ENCODE data around the gene TMEM11.

TMEM11 gene

DNA sequence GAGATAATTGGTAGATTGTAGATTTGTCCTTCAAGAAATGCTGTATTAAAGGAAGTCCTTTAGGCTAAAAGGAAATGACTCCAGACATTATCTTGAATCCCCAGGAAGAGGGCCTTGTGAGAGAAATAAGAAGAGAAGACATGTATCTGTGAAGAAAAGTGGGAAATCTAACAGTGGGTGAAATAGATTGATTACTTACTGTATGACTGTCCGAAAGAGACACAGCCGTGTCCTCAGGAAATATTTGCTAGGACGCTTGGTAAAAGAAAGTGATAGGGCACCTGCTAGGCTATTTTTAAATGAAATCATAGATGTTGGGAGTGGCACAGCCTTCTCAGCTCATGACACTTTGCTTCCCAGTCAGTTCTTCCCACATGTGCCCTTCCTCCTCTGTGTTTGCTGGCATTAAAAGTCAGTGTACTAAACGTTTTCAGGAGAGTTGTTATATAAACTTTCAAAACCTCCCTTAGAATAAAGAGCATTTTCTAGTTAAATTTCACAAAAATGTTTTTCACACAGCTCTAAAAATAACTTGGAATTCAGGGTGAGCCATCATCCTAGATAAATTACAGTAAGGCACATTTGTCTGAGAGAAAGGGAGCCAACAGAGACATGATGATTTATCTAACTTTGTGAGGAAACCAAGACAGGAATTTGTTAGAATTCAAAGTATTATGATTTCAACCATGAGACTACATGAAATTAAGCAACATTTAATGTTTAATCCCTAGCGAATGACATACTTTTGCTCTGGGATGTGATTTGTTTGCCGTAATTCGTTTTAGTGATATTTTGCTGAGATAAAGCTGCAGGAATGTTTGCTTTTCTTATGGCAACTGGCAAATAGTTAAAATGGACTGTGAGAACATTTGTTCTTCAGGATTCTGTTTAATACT, 52.2 kb downstream of the TMEM11 start:
- no peak for DNase-seq (ENCODE audit: low read depth)

DNA sequence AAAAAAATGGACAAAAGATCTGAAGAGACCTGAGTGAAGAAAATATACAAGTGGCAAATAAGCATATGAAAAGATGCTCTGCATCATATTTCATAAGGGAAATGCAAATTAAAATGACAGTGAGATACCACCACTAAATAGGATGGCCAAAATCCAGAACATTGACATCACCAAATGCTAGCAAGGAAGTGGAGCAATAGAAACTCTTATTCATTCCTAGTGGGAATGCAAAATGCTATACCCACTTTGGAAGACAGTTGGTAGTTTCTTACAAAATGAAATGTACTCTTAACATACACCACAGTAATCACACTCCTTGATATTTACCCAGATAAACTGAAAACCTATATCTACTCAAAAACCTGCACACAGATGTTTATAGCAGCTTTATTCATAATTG, 53.6 kb downstream of the TMEM11 start:
- DNase-seq (ENCODE audit: low read depth): no peak

DNA sequence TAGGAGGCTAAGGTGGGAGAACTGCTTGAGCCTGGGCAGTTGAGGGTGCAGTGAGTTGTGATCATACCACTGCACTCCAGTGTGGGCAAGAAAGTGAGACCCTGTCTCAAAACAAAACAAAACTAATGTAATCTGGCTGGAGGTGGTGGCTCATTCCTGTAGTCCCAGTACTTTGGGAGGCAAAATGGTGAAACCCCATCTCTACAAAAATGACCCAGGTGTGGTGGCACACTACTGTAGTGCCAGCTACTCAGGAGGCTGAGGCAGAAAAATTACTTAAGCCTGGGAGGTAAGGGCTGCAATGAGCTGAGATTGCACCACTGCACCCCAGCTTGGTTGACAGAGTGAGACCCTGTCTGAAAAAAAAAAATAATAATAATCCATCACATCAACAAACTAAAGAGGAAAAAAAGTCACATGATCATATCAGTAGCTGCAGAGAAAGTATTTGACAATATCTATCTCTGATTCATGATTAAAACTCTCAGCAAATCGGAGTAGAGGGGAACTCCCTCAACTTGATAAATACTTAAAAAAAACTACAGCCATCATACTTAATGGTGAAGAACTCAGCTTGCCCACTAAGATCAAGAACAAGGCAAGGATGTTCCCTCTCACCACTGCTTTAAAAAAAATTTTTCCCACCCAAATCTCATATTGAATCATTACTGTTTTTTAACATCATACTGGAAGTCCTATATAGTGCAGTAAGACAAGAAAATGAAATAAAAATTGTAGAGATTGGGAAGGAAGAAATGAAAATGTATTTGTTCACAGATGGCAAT, 56.2 kb downstream of the TMEM11 start:
- DNase-seq (ENCODE audit: low read depth): no peak

DNA sequence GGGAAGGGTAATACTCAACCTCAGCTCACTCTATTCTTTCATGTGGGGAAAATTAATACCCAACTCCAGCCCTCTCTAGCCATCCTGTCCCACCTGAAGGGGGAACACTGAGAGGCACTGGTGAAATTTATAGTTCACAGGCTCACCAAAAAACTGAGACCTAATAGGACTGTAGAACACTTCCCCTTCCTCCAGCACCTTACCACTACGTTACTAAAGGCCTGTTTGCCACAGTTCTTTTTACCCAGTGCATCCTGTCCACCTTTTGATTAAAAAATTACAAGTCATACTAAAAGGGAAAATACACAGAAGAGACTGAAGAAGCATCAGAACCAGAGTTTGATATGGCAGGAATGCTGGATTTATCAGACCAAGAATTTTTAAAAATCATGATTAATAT, 61.2 kb downstream of the TMEM11 start:
- no peak for DNase-seq (ENCODE audit: low read depth)

DNA sequence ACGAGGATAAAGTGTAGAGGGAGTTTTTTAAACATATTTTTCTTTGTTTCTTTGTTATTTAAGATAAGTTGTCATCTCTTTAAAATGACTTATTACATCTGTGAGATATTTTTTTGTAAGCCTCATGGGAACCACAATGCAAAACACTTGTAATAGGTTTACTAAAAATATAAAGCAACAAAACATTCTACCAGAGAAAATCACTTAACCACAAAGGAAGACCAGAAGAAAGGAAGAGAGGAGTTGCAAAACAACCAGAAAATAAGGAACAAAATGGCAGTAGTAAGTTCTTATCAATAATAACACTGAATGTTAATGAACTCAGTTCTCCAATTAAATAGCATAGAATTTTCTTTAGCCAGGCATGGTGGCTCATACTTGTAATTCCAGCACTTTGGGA, 64.3 kb downstream of the TMEM11 start:
- DNase-seq (ENCODE audit: low read depth): no peak
